A673 (cell line): Measurements from ENCODE around the gene PRRC2B. TPM values are rescaled to one million over a fixed set of nuclear protein-coding genes. Genes with fewer than 3 reads are reported as not detected.

ENCODE experiments used
- BruUV-seq: library from RNA; stranded (reverse); fragments of 400-500 nt; replicated peaks from 2 replicates; lab custom pipeline; 2021; lab: Mats Ljungman, UMichigan
- CTCF ChIA-PET: fragments of 300-600 bp; sonication (Branson Sonifier 250); formaldehyde crosslinking; loops from one replicate; lab custom pipeline; 2022; ENCODE audit warnings: antibody characterized with exemption; lab: Charles Lee
- POLR2A ChIA-PET: fragments of 300-600 bp; sonication (Branson Sonifier 250); formaldehyde crosslinking; loops from one replicate; lab custom pipeline; 2022; ENCODE audit warnings: antibody characterized with exemption; ENCODE audit not compliant: low non-redundant PET; lab: Charles Lee
- DNase-seq: peaks from one replicate; pipeline ENCODE4 v3.0.0-alpha.2; 2015; ENCODE audit warnings: low spot score
- H3K27ac ChIP-seq: fragments of 200-600 bp; sonication (generic); 2 replicates; pipeline ENCODE4 v1.5.1; 2016; ENCODE audit warnings: mixed run types, low read depth, mild to moderate bottlenecking, mixed read lengths, antibody characterized with exemption, low read length; ENCODE audit not compliant: poor library complexity, severe bottlenecking
- H3K27me3 ChIP-seq: fragments of 200-600 bp; sonication (generic); replicated peaks from 2 replicates; pipeline ENCODE4 v1.6.1; 2017; ENCODE audit warnings: mixed run types, low read depth, mild to moderate bottlenecking, mixed read lengths, antibody characterized with exemption, low read length; ENCODE audit not compliant: insufficient read depth, poor library complexity
- H3K36me3 ChIP-seq: fragments of 200-600 bp; sonication (generic); 2 replicates; pipeline ENCODE4 v1.6.1; 2016; ENCODE audit warnings: mixed run types, mild to moderate bottlenecking, mixed read lengths, antibody characterized with exemption, low read length; ENCODE audit not compliant: insufficient read depth, poor library complexity, severe bottlenecking
- H3K4me1 ChIP-seq: fragments of 200-600 bp; sonication (generic); 2 replicates; pipeline ENCODE4 v1.6.1; 2017; ENCODE audit warnings: mixed run types, mild to moderate bottlenecking, mixed read lengths, antibody characterized with exemption, low read length; ENCODE audit not compliant: insufficient read depth, poor library complexity, severe bottlenecking
- H3K4me3 ChIP-seq: fragments of 200-600 bp; sonication (generic); 2 replicates; pipeline ENCODE4 v1.5.1; 2016; ENCODE audit warnings: low read depth, mixed run types, mild to moderate bottlenecking, mixed read lengths, low read length; ENCODE audit not compliant: poor library complexity, severe bottlenecking
- H3K9me3 ChIP-seq: fragments of 200-600 bp; sonication (generic); 2 replicates; pipeline ENCODE4 v1.6.1; 2016; ENCODE audit warnings: mixed run types, low read depth, mild to moderate bottlenecking, mixed read lengths, antibody characterized with exemption, low read length; ENCODE audit not compliant: poor library complexity, severe bottlenecking
- EZH2 ChIP-seq: fragments of 200-600 bp; sonication (generic); IDR thresholded peaks from 2 replicates; pipeline ENCODE4 v1.6.1; 2017; ENCODE audit warnings: borderline replicate concordance, low read depth, mild to moderate bottlenecking, mixed read lengths, antibody characterized with exemption, low read length; ENCODE audit not compliant: poor library complexity, severe bottlenecking
- intact Hi-C: fragments of 100-400 bp; cut with micrococcal nuclease; formaldehyde crosslinking; loops from one replicate; pipeline ENCODE4 v1.10.0; 2022; ENCODE audit not compliant: unreplicated experiment
- total RNA-seq: library from RNA; stranded (reverse); gene quantifications from 2 replicates; pipeline ENCODE4 v1.2.3, GENCODE V29; 2021
- TF ChIP-seq, protein P1 (sequence below): fragments of 300-800, 200-600 bp; sonication (generic); conservative IDR thresholded peaks from 2 replicates; pipeline ENCODE4 v1.5.1; 2017; ENCODE audit warnings: low read depth, mild to moderate bottlenecking, antibody characterized with exemption, low read length, moderate library complexity, mixed read lengths

The PRRC2B gene
- total RNA-seq, 1 experiment from 2014 or later, result 317 TPM

DNA sequence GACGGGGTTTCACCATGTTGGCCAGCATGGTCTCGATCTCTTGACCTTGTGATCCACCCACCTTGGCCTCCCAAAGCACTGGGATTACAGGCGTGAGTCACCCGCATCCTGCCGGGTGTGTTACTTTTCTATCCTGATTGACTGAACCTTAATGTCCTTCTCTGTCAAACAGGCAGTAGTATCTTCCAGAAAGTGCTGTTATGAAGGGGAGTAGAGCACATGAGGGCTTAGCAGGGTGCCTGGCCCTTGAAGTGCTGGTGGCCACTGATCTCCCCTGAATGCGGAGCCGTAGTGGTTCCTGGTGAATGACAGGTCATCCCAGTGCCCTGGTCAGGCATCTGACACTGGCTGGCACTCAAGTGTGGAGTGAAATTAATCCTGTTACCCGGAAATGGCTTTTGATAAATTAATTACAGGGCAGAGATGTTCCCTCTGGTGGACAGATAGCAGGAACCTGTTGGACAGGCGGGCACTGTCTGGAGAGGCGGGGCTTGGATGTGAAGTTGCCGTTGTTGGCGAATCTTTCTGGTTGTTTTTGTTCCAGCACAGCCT lies 28.4 kb downstream of the PRRC2B start:
- ChIA-PET CTCF (no interaction called here), POLR2A (no interaction called here)
- Histone ChIP-seq H3K27me3 (no peaks in the 10 kb centered on the region), H3K9me3 (no peaks in the 10 kb centered on the region), H3K27ac (peak overlapping the region; percentile 38), H3K4me3 (no peak overlapping the region), H3K36me3 (no peaks in the 10 kb centered on the region), H3K4me1 (peaks cover 26% of the 10 kb centered on the region)
- no peak for TF ChIP-seq EZH2
- TF ChIP-seq, protein P1, sequence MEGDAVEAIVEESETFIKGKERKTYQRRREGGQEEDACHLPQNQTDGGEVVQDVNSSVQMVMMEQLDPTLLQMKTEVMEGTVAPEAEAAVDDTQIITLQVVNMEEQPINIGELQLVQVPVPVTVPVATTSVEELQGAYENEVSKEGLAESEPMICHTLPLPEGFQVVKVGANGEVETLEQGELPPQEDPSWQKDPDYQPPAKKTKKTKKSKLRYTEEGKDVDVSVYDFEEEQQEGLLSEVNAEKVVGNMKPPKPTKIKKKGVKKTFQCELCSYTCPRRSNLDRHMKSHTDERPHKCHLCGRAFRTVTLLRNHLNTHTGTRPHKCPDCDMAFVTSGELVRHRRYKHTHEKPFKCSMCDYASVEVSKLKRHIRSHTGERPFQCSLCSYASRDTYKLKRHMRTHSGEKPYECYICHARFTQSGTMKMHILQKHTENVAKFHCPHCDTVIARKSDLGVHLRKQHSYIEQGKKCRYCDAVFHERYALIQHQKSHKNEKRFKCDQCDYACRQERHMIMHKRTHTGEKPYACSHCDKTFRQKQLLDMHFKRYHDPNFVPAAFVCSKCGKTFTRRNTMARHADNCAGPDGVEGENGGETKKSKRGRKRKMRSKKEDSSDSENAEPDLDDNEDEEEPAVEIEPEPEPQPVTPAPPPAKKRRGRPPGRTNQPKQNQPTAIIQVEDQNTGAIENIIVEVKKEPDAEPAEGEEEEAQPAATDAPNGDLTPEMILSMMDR, result no peak
- intact Hi-C loops, result no loop called here
- DNase-seq, result no peak
- BruUV-seq, result no TSS peak

DNA sequence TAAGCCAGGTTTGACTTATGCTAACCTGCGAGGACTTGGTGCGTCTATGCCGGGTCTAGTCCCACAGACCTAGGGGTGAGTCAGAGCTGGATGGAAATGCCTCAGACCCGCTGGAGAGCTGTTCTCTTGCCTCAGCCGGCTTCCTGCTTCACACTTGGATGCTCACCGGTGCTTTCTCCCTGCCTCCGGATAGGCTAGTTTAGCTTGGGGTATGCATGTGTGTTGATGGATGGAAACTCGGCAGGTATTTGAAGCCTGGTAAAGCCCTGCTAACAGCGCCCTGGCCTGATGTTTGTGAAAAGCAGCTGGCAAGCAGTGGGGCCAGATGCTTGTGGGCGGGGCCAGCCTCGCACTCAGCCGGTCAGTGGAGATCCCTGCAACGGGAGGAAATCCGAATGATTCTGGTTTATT lies 29.3 kb downstream of the PRRC2B start:
- no peak for DNase-seq
- Histone ChIP-seq H3K36me3 (no peaks in the 10 kb centered on the region), H3K4me3 (no peak overlapping the region), H3K9me3 (no peaks in the 10 kb centered on the region), H3K27me3 (no peaks in the 10 kb centered on the region), H3K4me1 (peaks cover 17% of the 10 kb centered on the region), H3K27ac (no peak overlapping the region)
- POLR2A ChIA-PET, result no interaction called here
- TF ChIP-seq, protein P1, result no peak
- no peak for TF ChIP-seq EZH2
- intact Hi-C loops, result no loop called here
- CTCF ChIA-PET, result no interaction called here
- no TSS peak for BruUV-seq

DNA sequence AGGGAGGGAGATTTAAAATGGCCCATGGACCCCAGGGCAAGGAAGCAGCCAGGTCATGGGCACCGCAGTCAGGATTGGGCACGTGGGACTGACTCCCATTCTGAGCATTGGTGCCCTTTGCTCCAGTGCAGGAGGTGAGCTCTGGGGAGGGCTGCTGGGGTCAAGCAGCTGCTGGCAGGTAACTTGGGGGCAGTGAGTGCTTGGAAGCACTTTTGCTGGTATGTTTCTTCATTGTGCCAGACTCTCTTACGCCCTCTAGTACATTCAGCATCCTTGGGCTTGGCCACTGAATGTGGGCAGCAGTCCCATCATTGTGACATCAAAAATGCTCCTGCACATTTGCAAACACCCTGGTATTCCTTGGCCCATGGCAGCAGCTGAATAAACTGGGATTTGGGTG lies 32.7 kb downstream of the PRRC2B start:
- no peak for DNase-seq
- H3K27ac ChIP-seq, result no peak overlapping the region
- ChIA-PET POLR2A (no interaction called here), CTCF (interaction anchor here (0.7 kb wide), 1 partner anchor 57 kb away, joined by 3 read pairs; no protein-coding TSS in a partner anchor)
- no peaks in the 10 kb centered on the region for H3K27me3 ChIP-seq
- TF ChIP-seq EZH2, result no peak
- TF ChIP-seq, protein P1, result no peak
- H3K9me3 ChIP-seq, result no peaks in the 10 kb centered on the region
- H3K4me1 ChIP-seq, result peaks cover 4% of the 10 kb centered on the region
- intact Hi-C loops, result no loop called here
- H3K36me3 ChIP-seq, result peaks cover 5% of the 10 kb centered on the region
- H3K4me3 ChIP-seq, result no peak overlapping the region
- no TSS peak for BruUV-seq
